DND-41 (cell line): ENCODE results near the gene PHYHD1.

Experiments used
- ATAC-seq: fragments of 200-7000 bp; cut with Tn5 transposase; 3 replicates; pipeline ENCODE4 v1.9.1; 2021; ENCODE audit warnings: low read depth; ENCODE audit not compliant: insufficient read depth
- DNase-seq: peaks from one replicate; pipeline ENCODE4 v3.0.0-alpha.2; 2020
- H2AFZ ChIP-seq: 2 replicates; pipeline ENCODE4 v1.6.0; 2012; ENCODE audit warnings: low read depth, low read length
- H3K27ac ChIP-seq: 2 replicates; pipeline ENCODE4 v1.5.1; 2012; ENCODE audit warnings: low read length, inconsistent platforms
- H3K27me3 ChIP-seq: fragments of 200-600 bp; sonication (generic); 2 replicates; pipeline ENCODE4 v1.6.0; 2012; ENCODE audit warnings: low read length, mild to moderate bottlenecking, inconsistent platforms; ENCODE audit not compliant: insufficient read depth, poor library complexity
- H3K36me3 ChIP-seq: 2 replicates; pipeline ENCODE4 v1.5.1; 2012; ENCODE audit warnings: low read length, inconsistent platforms; ENCODE audit not compliant: insufficient read depth
- H3K4me1 ChIP-seq: 2 replicates; pipeline ENCODE4 v1.5.1; 2012; ENCODE audit warnings: mild to moderate bottlenecking, low read length; ENCODE audit not compliant: insufficient read depth
- H3K4me2 ChIP-seq: 2 replicates; pipeline ENCODE4 v1.6.0; 2012; ENCODE audit warnings: mild to moderate bottlenecking, moderate library complexity, low read length, inconsistent platforms; ENCODE audit not compliant: insufficient read depth
- H3K4me3 ChIP-seq, 2 experiments: fragments of 200-600 bp in 1 of 2; shearing (Covaris generic) in 1 of 2; 2 replicates each; pipeline ENCODE4 v1.5.1; 2012 to 2016; ENCODE audit warnings: inconsistent platforms in 2 of 2, low read length in 2 of 2, mild to moderate bottlenecking in 2 of 2, low read depth in 1 of 2, moderate library complexity in 1 of 2
- H3K79me2 ChIP-seq: 2 replicates; pipeline ENCODE4 v1.6.0; 2012; ENCODE audit warnings: low read length, inconsistent platforms; ENCODE audit not compliant: insufficient read depth
- H3K9ac ChIP-seq: 2 replicates; pipeline ENCODE4 v1.6.0; 2012; ENCODE audit warnings: low read depth, mild to moderate bottlenecking, inconsistent platforms, low read length, moderate library complexity
- H3K9me3 ChIP-seq: 2 replicates; pipeline ENCODE4 v1.5.1; 2012; ENCODE audit warnings: low read length, moderate library complexity, mild to moderate bottlenecking, inconsistent platforms; ENCODE audit not compliant: insufficient read depth, severe bottlenecking
- H4K20me1 ChIP-seq: 2 replicates; pipeline ENCODE4 v1.6.0; 2012; ENCODE audit warnings: low read length; ENCODE audit not compliant: insufficient read depth
- CTCF ChIP-seq: IDR thresholded peaks from 2 replicates; pipeline ENCODE4 v1.5.1; 2012; ENCODE audit warnings: borderline replicate concordance, low read length, moderate library complexity, mild to moderate bottlenecking; ENCODE audit not compliant: poor library complexity, severe bottlenecking; ENCODE audit errors: extremely low read depth
- EZH2 ChIP-seq: IDR thresholded peaks from 3 replicates; pipeline ENCODE4 v1.6.1; 2012; ENCODE audit warnings: borderline replicate concordance, low read depth, mild to moderate bottlenecking, moderate library complexity, low read length, inconsistent platforms; ENCODE audit not compliant: severe bottlenecking

The PHYHD1 gene

GRCh38 chr9:128885798-128886197, 35.0 kb upstream of the PHYHD1 start:
- Histone ChIP-seq H3K27ac (no peak overlapping the region), H3K79me2 (peaks cover 68% of the 10 kb centered on the region), H3K4me2 (no peak overlapping the region), H3K4me1 (peaks cover 17% of the 10 kb centered on the region), H4K20me1 (peaks cover 16% of the 10 kb centered on the region), H3K9me3 (no peaks in the 10 kb centered on the region), H3K27me3 (no peaks in the 10 kb centered on the region), H3K4me3 (no peak overlapping the region), H3K9ac (no peak overlapping the region), H3K36me3 (peaks cover 42% of the 10 kb centered on the region), H2AFZ (no peak overlapping the region)
- ATAC-seq (no peak), DNase-seq (no peak)
- TF ChIP-seq CTCF (no peak), EZH2 (no peak)

- peaks cover 43% of the 10 kb centered on the region for H3K36me3 ChIP-seq
- H3K27me3 ChIP-seq, result no peaks in the 10 kb centered on the region
- H3K9me3 ChIP-seq, result no peaks in the 10 kb centered on the region
- H3K9ac ChIP-seq, result no peak overlapping the region
- H3K4me3 ChIP-seq, result no peak overlapping the region
- no peak for ATAC-seq
- H4K20me1 ChIP-seq, result peaks cover 16% of the 10 kb centered on the region
- no peak for DNase-seq
- peaks cover 66% of the 10 kb centered on the region for H3K79me2 ChIP-seq
- H3K27ac ChIP-seq, result no peak overlapping the region
- no peak overlapping the region for H3K4me2 ChIP-seq
- TF ChIP-seq CTCF (no peak), EZH2 (no peak)
- H2AFZ ChIP-seq, result no peak overlapping the region
- peaks cover 16% of the 10 kb centered on the region for H3K4me1 ChIP-seq
Observed at GRCh38 chr9:128886211-128886891, 34.4 kb upstream of the PHYHD1 start.

GRCh38 chr9:128887049-128887448, 33.7 kb upstream of the PHYHD1 start:
- Histone ChIP-seq H3K27ac (no peak overlapping the region), H3K4me2 (no peak overlapping the region), H3K27me3 (no peaks in the 10 kb centered on the region), H3K9me3 (no peaks in the 10 kb centered on the region), H3K9ac (no peak overlapping the region), H3K36me3 (peaks cover 49% of the 10 kb centered on the region), H4K20me1 (peaks cover 16% of the 10 kb centered on the region), H2AFZ (no peak overlapping the region), H3K4me3 (no peak overlapping the region), H3K4me1 (peaks cover 16% of the 10 kb centered on the region), H3K79me2 (peaks cover 65% of the 10 kb centered on the region)
- DNase-seq (no peak), ATAC-seq (no peak)
- TF ChIP-seq EZH2 (no peak), CTCF (no peak)
